Fibroblast of skin of scalp (primary cell): ENCODE measurements around the gene TBC1D2.

Experiments used
- DNase-seq: peaks from one replicate; pipeline ENCODE4 v3.0.0-alpha.2; 2013

Gene TBC1D2

DNA sequence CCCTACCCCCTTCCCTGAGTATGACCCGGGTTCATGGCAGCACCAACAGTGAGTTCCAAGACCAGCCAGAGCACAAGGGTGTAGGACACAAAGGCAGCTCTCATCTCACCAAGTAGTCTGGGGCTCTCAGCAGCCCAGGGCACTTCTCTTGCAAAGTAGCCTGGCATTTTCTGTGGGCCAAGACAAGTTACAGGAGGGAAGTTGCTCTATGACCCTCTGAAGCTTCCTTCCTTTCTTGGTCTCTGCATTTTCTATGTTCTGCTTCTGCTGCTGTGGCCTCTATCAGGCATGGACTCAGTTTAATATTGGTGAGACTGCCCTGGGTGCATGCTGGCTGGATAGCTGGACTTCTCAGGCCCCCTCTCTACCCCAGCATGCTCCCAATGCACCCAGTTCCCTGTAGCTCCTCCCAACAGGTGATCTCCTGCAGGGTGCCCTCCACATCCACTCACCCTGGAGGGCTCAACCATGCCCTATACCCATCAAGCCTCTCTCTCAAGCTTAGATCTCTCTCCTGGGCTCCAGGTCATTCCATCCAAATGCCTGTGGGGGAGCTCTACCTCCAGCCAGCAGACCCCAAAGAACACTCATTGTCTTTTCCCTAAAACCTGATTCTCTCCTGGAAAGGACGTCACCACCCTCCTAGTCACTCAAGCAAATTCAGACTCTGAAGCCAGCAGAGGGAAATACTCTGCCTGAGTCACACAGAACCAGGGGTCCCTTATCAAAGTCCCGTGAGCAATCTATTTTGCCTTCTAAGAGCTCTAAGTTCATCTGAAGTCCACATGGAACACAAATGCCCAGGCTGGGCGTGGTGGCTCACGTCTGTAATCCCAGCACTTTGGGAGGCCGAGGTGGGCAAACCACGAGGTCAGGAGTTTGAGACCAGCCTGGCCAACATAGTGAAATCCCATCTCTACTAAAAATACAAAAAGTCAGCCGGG, 13.8 kb downstream of the TBC1D2 start:
- DNase-seq, result no peak

DNA sequence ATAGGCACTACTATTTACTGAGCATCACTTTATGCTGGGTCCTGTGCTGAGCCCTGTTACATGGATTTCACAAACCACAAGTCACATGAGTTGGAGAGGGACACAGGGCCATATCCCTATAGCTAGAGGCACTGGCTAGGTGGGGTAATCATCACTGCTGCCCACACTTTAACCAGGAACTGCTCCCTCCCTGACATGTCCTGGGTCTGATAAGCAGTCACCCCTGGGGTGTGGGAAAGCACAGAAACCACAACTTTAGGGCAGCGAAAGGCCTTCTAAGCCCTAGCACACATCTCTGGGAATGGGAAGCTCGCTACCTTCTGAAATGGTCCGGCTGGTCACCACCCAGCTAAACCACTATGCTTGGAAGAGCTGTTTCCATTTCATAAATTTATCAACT, 15.0 kb downstream of the TBC1D2 start:
- no peak for DNase-seq

DNA sequence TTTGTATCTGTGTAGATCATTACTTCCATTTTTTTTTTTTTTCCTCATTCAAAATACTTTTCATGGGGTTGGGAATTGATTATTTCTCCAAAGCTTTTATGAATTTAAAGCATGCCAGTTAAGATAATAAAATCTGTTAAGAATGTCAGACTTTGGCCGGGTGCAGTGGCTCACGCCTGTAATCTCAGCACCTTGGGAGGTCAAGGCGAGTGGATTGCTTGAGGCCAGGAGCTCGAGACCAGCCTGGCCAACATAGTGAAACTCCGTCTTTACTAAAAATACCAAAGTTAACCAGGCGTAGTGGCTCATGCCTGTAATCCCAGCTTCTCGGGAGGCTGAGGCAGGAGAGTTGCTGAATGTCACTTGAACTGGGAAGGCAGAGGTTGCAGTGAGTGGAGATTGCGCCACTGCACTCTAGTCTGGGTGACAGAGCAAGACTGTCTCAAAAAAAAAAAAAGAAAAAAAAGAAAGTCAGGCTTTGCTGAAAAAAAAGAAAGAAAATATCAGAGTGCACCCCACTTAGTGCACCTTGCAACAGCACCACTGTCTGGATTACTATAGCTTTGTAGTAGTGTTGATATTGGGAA, 18.5 kb downstream of the TBC1D2 start:
- DNase-seq, result no peak

DNA sequence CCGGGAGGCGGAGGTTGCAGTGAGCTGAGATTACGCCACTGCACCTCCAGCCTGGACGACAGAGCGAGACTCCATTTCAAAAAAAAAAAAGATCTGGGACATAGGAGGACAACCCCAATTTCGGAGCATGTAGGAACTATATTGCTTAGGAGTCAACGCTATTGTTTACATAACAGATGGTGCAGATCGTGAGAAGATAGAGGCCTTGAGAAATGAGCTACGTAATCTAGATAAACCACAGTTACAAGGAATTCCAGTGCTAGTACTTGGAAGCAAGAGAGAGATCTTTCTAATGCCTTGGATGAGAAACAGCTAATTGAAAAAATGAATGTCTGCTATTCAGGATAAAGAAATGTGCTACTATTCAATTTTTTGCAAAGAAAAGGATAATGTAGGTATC, 20.3 kb downstream of the TBC1D2 start:
- no peak for DNase-seq

DNA sequence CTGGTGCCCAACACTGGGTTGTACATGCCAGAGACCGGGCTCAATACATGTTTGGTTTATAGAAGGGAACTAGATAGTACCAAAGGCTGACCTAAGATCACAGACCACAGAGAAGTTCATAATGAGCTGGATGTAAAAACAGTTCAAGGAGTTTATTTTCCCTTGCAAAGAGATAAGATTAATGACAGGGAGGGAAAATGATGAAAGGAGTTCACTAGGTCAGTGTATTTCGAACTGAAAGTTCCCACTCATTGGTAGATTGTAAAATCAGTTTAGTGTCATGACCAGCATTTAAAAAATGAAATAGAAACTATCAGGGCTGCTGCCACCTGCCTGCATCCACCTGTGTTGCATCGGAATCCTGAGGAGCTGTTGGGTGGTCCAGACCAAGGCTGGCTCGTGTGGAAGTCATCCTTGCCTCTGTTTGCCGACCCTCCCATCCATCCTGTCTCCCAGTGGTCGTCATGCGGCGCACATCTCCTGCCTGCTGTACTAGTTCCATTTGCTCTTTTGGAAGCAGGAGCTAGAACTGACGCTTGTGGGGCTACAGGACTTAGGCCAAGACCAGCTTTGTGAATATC, 21.1 kb downstream of the TBC1D2 start:
- no peak for DNase-seq

DNA sequence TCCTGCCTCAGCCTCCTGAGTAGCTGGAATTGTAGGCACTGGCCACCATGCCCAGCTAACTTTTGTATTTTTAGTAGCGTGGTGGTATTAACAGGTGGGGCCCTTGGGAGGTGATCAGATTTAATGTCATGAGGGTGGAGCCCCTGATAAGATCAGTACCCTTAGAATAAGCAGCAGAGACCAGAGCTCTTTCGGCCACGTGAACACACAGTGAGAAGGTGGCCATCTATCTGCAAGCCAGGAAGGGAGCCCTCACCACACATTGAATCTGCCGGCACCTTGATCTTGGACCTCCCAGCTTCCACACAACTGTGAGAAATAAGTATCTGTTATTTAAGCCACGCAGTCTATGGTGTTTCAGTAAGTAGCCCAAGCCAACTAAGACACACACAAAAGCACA, 22.5 kb downstream of the TBC1D2 start:
- no peak for DNase-seq

DNA sequence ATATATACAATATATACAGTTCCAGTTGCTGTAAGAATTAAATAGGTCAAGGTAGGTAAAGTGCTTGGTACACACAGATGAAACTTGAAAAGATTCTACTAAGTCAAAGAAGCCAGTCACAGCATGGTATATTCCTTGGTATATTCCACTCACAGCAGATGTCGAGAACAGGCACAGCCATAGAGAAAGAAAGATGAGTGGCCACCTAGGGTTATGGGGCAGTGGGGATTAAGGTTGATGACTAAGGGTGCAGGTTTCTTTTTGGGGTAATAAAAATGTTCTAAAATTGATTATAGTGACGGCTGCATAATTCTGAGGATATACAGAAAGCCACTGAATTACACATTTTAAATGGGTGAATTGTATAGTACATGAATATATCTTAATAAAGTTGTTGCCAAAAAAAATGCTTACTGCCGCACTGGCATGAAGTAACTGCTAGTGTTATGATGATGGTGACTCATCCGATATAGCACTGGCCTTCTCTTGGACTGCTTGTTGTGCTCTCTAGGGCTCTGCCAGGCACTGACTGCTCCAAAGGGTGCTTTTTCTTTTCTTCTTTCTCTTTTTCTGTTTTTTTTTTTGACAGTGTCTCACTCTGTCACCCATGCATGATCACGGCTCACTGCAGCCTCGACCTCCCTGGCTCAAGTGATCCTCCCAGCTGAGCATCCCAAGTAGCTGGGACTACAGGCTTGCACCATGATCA, 23.5 kb downstream of the TBC1D2 start:
- DNase-seq, result peak; percentile 84

DNA sequence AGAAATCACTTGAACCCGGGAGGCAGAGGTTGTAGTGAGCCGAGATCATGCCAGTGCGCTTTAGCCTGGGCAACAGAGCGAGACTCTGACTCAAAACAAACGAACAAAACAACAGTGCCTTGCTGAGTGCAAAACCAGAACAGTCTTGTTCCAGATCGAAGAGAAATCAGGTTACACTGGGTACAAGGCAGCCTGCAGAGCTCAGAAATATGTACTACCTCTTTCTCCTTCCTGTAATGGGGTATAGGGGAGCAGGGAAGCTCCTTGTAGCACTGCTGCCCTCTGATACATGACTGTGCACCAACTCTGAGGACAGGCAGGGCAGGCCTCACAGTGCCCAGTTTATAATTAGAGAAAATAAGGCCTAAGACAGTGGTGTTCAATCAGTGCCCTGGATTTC, 24.7 kb downstream of the TBC1D2 start:
- no peak for DNase-seq

DNA sequence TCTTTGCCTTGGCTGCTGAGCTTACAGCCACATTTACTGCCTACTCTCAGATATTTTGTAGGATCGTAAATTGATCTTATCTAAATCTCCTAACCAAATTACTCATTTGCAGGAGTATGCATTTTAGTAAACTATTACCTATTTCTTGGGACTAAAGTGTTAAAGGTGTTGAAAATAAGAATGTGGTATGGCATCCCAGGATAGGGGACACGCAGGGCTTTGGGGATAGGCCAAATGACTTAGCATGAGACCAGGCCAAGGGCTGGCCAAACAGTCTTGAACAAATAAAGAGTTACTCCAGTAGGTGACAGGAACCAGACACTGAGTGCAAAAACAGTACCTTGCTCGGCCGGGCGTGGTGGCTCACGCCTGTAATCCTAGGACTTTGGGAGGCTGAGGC, 25.1 kb downstream of the TBC1D2 start:
- DNase-seq, result no peak

DNA sequence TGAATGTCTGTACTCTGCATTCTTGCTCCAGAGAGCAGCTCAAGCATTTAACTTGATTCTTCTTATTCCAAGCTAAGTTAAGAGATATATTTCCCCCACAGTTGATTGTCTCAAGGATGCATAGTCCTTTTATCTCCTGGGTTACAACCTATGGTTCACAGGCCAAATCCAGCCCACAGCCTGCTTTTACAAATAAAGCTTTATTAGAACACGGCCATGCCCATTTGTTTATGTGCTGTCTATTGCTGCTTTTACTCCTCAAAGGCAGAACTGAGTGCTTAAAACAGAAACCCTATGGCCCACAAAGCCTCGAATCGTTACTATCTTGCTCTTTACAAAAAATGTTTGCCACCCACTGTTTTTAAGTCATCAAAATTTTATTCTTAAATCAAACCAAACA, 25.8 kb downstream of the TBC1D2 start:
- DNase-seq, result no peak

DNA sequence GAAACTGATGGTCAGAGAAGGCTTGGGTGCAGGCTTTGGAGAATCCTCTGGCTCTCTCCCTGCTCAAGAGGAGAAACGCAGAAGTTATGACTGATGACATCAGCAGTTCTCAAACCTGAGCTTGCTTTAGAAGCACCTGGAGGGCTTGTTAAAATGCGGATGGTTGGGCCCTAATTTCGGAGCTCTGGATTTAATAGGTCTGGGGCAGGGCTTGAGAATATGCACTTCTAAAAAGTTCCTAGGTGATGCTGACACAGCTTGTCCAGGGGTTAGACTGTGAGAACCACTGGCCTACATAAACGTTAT, 26.4 kb downstream of the TBC1D2 start:
- no peak for DNase-seq

DNA sequence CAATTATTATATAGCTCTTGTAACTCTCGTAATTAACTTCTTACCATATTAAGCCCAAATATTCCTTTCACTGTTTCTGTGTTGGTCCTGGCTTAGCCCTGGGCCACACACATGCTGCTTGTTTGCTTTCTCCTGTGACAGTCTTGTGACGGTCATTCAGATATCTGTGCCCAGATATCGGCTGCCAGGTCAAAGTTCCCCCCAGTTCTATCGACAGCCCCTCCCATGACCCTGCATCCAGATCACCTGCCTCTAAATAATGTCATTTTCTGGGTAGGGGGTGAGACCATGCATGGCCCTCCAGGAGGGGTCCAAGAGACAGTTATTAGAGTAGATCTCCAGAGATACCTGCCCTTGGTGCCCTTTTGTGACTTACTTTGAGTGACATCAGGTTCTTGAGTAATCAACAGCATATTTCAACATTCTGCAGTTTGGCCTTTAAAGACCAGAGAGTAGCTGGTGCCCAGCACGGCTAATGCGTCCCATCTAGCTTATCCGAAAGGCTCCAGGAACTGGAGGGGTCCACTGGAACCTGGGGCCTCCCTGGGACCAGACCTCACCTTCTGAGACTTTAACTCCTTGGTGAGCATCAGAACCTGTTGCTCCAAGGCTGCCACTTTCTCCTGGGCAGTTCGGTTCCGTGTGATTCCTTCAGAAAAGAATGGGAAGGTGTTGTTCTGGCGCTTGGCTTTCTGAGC, 26.9 kb downstream of the TBC1D2 start:
- DNase-seq, result no peak

DNA sequence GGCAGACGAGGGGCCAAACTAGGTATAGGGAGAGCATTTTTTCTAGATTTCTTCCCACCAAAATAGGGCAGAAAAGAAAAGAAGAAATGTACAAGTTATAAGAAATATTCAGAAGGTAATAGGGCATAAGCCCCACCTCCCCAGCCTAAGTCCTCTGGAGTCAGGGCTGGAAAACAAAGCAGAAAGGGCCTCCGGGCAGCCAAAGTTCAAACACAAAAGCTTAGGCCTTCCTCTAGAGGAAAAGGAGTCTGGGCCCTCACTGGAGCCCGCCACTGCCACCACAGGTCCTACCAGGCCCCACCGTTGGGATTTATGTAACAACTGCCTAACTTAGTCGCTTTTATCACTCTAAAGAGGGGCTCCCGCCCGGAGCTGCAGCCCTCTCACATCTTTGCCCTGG, 27.6 kb downstream of the TBC1D2 start:
- no peak for DNase-seq

DNA sequence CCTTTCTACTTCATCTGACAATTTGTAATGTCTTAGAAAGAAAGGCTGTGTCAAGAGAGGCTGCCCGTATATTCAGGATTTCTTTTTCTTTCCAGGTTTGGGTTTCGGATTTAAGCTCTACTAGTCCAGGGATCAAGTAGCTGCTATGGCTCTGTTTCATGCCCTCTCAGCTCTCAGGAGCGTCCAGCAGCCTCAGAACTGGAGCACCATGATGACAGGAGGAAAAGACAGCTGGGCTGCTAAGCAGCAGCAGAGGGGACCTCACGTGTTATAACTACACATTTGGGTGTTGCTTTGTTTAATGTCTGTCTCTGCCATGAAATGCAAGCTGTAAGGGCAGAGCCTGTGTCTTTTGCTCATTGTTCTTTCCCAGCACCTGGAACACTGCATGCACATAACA, 28.5 kb downstream of the TBC1D2 start:
- no peak for DNase-seq

DNA sequence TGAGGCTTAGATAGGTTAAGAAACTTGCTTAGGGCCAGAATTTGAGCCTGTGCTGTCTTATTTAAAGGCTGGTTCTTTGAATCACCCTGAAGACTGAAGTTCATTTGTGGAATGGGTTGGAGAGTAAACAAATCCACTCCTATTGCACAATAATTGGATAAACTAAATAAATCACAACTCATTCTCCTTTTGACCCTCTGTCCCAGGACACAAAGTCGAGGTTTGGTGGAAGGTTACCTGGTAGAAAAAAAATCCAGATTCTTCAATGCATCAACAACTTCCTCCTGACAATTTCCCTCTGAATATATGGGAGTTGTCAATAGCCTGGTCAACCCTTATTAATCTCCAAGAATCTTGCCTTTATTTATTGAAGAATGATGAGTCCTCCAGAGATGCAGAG, 28.9 kb downstream of the TBC1D2 start:
- DNase-seq, result no peak

DNA sequence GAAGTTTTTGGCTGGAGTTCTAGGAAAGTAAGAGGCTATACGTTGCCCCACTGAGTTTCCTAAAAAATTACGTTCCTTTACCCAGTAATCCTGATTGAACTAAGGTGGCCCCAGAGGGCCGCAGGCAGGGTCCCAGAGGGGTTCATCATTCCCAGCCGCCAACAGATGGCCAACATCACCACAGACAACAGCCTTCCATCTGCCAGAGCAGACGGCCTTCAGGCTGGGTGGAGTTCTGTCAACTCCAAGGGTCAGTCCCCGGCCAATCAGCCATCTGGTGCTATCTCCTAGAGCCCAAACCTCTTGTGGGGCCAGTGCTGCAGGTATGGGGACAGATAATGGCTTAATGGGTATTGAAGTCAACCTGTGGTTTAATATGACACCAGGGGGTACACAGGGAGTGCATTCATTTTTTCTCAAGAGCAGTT, 30.4 kb downstream of the TBC1D2 start:
- no peak for DNase-seq

DNA sequence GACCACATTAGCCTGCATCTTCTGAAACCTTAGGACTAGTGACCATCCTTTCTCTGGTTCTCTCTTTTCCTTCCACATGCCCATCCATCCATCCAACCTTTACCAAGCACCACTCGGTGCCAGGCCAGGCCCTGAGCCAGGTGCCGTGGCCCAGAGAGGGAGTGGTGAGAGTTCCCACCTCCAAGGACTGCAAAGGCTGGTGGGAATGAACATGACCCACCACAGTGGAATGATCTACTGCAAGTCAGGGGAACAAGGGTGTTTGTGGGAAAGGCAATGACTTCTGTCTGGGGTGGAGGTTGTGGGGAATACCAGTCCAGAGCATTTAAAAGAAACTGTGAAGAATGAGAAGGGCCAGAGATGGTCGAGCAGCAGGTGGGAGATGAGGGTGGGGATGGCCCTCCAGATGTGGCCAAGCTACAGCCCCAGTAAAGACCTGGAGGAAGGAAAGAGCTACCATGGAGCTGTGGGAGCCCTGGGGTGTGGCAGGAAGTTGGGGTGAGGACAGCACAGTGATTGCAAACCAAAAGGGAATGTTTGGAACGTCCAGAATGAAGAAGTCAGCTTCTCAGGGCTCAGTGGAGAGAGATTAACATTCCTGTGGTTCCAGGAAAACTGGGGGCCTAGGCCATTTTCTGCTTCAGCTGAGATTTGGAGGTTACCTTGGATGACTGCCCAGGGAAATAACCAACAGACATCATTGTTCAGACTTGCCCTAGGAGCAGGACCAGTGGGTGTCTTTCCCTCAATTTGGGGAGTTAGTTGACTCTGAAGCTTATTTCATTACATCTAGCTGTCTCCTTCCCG, 32.4 kb downstream of the TBC1D2 start:
- peak; percentile 100 for DNase-seq

DNA sequence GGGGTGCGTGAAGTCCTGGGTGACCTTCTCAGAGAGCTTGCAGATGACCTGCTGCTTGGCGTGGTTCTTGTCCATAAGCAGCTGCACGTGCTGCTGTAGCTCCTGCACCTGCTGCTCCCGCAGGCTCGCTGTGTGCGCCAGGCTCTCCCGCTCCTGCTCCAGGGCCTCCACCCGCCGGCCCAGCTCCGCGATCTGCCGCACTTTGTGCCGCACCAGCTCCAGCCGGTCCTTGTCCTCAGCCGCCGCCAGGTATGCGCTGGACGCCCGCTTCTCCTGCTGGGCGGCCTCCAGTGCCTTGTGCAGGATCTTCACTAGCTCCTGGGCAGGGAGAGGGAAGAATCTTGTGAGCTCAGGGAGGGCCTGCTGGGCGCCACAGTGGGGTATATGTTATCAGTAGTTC, 34.5 kb downstream of the TBC1D2 start:
- no peak for DNase-seq

DNA sequence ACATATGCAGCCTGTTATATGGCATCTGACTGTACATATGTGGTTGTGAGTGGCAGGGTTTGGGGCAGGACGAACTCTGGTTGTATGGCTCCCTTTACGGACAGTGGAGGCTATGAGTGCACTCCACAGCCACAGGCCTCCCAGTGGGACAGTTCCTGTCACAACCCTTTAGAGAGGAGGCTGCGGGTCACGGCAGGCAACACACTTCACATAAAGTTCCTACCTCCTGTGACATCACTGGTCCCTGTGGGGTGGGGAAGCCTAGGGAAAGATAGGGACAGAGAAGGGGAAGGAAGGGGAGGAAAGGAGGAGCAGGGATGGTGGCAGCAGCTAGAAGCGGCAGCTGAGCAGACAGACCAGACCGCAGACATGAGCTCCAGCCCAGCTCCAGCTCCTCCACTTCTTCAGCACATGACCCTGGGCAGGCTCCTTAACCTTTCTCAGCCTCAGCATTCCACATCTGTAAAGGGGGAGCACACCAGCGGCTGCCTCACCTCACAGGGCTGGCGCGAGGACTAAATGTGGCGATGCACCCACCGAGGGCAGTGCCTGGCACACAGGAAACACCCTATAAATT, 35.6 kb downstream of the TBC1D2 start:
- DNase-seq, result peak; percentile 7

DNA sequence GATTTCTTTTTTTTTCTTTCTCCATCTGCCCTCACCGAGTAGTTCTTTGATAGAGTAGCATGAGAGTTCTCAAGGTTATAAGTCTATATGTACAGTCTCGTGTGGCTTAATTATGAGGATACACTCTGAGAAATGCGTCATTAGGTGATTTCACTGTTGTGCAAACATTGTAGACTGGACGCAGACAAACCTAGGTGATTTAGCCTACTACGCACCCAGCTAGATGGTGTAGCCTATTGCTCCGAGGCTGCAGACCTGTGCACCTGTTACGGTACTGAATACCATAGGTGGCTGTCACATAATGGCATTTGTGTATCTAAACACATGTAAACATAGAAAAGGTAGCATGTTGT, 36.1 kb downstream of the TBC1D2 start:
- DNase-seq, result no peak

DNA sequence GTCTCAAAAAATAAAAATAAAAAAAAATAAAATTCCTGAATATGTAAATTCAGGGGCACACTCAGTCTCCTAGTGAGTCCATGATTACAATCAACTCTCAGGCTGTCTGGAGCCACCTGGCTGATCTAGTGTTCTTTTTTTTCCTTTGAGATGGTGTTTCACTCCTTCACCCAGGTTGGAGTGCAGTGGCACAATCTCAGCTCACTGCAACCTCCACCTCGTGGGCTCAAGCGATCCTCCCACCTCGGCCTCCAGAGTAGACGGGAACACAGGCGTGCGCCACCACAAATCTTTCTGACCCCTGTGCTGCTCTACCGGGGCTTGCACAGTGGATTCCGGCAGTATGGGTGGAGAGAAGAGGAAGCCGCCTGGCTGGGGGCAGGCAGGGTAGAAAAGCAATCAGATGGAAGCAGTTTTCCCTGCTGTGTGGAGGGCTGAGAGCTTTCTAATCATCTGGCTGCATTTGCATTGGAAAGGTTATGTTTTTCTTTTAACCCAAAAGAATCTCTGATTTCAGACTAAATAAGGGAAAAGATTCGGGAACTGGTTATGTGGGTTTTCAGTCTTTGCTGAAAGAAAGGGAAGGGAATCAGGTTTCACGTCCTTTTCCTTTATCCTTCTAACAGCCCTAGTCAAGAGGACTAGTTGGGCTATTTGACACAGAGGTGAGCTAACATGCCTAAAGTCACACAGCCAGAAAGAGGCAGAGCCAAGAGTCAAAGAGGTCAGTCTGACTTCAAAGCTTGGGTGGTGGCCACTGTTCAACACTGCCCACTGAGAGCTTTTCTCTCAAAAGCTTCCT, 36.7 kb downstream of the TBC1D2 start:
- DNase-seq, result peak; percentile 54
